Mesodermal cell (in vitro differentiated cells): ENCODE results near the gene VHLL. TPM values are rescaled to one million over a fixed set of nuclear protein-coding genes. Genes with fewer than 3 reads are reported as not detected.
A peak's percentile ranks its signal among the peaks of the same experiment; 100 is the strongest.
"Not testable (repeated sequence)": the region's sequence is repeated elsewhere in the genome, so short reads cannot be mapped to it uniquely, and the experiment has no call there.

Source experiments
- H3K27ac ChIP-seq: 2 replicates; pipeline ENCODE4 v1.7.0; 2013; ENCODE audit warnings: mild to moderate bottlenecking, low read depth, low read length, moderate library complexity; ENCODE audit not compliant: severe bottlenecking
- H3K36me3 ChIP-seq: 2 replicates; pipeline ENCODE4 v1.7.1; 2013; ENCODE audit warnings: mild to moderate bottlenecking, low read length, moderate library complexity; ENCODE audit not compliant: control insufficient read depth, insufficient read depth
- H3K4me1 ChIP-seq: one replicate; pipeline ENCODE4 v1.7.1; 2013; ENCODE audit warnings: mild to moderate bottlenecking, low read length; ENCODE audit not compliant: insufficient read depth, control insufficient read depth, poor library complexity, severe bottlenecking
- H3K4me3 ChIP-seq: 2 replicates; pipeline ENCODE4 v1.7.0; 2013; ENCODE audit warnings: low read length, control low read depth, mild to moderate bottlenecking; ENCODE audit not compliant: insufficient read depth, poor library complexity, severe bottlenecking; ENCODE audit errors: extremely low read depth
- H3K9me3 ChIP-seq: 2 replicates; pipeline ENCODE4 v1.7.1; 2013; ENCODE audit warnings: mild to moderate bottlenecking, low read length, moderate library complexity; ENCODE audit not compliant: control insufficient read depth
- WGBS, 2 experiments: methylation state at CpG; one replicate each; pipeline ENCODE4 v1.1.5; 2013; ENCODE audit warnings: missing lambda C conversion rate in 2 of 2; ENCODE audit not compliant: insufficient coverage in 2 of 2; 5-methylcytosine and 5-hydroxymethylcytosine counted together
- polyA plus RNA-seq, 2 experiments: library from polyadenylated mRNA; stranded (reverse); fragments of 50-300 nt; gene quantifications; one replicate each; pipeline ENCODE4 v1.2.3, GENCODE V29; 2013

Gene VHLL
- polyA plus RNA-seq (2013, experiment 1 of 2) = not detected
- polyA plus RNA-seq (2013, experiment 2 of 2) = not detected

GRCh38 chr1:156298852-156299357 lies at the start of gene VHLL:
Gene VHLL (minus strand): TSS chr1:156299307. CDS start chr1:156299189, 118 bp downstream.
- no peaks in the 10 kb centered on the region for H3K9me3 ChIP-seq
- no peak within 1 kb of the TSS for H3K4me3 ChIP-seq
- H3K4me1 ChIP-seq = peaks cover 5% of the 10 kb centered on the region
- peaks cover 6% of the 10 kb centered on the region for H3K36me3 ChIP-seq
- 90 to 94% methylated on average over 19 of the region's 19 CpGs for WGBS, 2 experiments
- H3K27ac ChIP-seq = no peak within 1 kb of the TSS

DNA sequence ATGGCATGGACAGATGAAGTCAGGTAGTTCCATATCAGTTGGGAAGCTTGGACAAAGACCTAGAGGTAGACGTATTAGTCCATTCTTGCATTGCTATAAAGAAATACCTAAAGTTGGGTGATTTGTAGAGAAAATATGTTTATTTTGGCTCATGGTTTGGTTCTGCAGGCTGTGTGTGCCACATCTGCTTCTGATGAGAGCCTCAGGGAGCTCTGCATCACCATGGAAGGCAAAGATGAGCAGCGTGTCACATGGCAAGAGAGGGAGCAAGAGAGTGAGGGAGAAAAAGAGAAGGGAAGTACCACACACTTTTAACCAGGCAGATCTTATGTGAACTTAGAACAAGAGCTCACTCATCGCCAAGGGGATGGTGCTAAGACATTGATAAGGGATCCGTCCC lies 48.2 kb upstream of the VHLL start:
- H3K4me3 ChIP-seq = no peak overlapping the region
- H3K4me1 ChIP-seq = peaks cover 5% of the 10 kb centered on the region
- H3K9me3 ChIP-seq = no peaks in the 10 kb centered on the region
- WGBS, 2 experiments = 89 to 100% methylated on average over 1 to 3 of the region's 4 CpGs
- no peaks in the 10 kb centered on the region for H3K36me3 ChIP-seq
- no peak overlapping the region for H3K27ac ChIP-seq

DNA sequence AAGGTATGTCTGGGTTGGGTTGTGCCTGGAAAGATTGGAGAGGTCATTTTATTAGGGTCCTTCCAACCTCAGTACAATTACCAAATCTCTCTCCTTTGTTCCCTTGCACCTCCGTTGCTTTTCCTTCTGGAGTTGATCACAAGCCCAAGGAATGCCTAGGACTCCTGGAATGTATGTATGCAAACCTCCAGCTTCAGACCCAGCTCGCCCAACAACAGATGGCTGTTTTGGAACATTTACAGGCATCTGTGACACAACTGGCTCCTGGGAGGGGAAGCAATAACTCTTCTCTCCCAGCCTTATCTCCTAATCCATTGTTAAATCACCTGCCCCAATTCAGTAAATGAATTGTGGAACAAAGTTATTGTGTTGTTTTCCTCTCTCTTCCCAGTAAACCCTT lies 47.5 kb upstream of the VHLL start:
- WGBS, 2 experiments = 41 to 60% methylated on average over 2 of the region's 2 CpGs
- Histone ChIP-seq H3K9me3 (no peaks in the 10 kb centered on the region), H3K27ac (no peak overlapping the region), H3K4me1 (peaks cover 5% of the 10 kb centered on the region), H3K36me3 (no peaks in the 10 kb centered on the region), H3K4me3 (no peak overlapping the region)

- H3K27ac ChIP-seq, H3K36me3 ChIP-seq: not testable (repeated sequence)
- 67 to 100% methylated on average over 1 to 2 of the region's 2 CpGs for WGBS, 2 experiments
Measured at GRCh38 chr1:156346035-156346434, 46.9 kb upstream of the VHLL start.

GRCh38 chr1:156344409-156344808 lies 45.3 kb upstream of the VHLL start:
- no peak overlapping the region for H3K4me3 ChIP-seq
- H3K4me1 ChIP-seq = peaks cover 5% of the 10 kb centered on the region
- H3K36me3 ChIP-seq = no peaks in the 10 kb centered on the region
- H3K27ac ChIP-seq = no peak overlapping the region
- H3K9me3 ChIP-seq = no peaks in the 10 kb centered on the region
- WGBS, 2 experiments = 80% methylated on average over 1 of the region's 3 CpGs; no CpG with 5 or more reads in 1 of the 2 experiments

More at GRCh38 chr1:156346035-156346434, 46.9 kb upstream of the VHLL start:
- not testable (repeated sequence) for H3K4me1 ChIP-seq, H3K4me3 ChIP-seq, H3K9me3 ChIP-seq

DNA sequence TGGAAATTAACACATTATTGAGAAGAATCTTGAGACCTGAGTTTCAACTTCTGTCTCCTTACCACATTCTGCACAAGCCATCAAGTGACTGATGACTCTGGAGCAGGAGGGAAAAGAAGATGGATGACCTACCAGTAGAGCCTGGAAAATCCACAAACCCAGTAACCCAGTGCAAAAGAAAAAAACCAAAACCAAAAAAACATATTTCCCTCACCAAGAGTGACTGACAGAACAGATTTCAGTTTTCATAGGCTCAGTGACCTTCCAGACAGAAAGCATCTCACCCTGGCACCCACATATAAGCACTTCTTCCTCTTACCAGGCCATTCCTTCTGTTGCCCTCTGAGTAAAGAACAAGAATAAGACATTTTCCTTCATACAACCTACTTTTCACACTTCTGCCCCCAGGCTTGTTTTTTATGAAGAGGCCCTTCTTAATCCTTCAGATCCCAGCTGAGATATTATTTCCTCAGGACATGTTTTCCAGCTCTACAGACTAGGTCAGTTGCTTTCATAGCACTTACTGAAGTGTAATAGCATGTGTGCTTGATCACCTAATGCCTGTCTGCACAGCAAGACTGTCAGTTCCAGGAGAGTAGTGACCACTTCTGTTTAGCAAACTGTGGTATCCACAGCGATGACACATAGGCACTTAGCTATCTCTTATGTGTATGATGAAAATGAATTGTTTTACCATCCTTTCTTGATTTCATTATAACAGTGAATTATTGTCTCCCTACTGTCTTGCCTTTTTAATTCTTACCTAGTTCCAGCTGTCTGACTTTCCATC lies 43.3 kb upstream of the VHLL start:
- Histone ChIP-seq H3K4me3 (no peak overlapping the region), H3K27ac (no peak overlapping the region), H3K36me3 (no peaks in the 10 kb centered on the region), H3K9me3 (no peaks in the 10 kb centered on the region), H3K4me1 (peaks cover 4% of the 10 kb centered on the region)
- WGBS, 2 experiments = no CpG with 5 or more reads among the region's 1 CpG

GRCh38 chr1:156338180-156338976 lies 39.3 kb upstream of the VHLL start, which contains the start of the genes CCT3 and TSACC:
Gene CCT3 (minus strand): TSS chr1:156338292. CDS start chr1:156338184, 108 bp downstream.
Gene TSACC (plus strand): TSS chr1:156338526. CDS start chr1:156339758, 1,232 bp downstream.
- WGBS, 2 experiments = 0% methylated on average over 37 to 42 of the region's 47 CpGs
- Histone ChIP-seq H3K4me3 (peak within 1 kb of the TSS; percentile 97), H3K4me1 (no peaks in the 10 kb centered on the region), H3K36me3 (peaks cover 36% of the 10 kb centered on the region), H3K9me3 (no peaks in the 10 kb centered on the region), H3K27ac (peak within 1 kb of the TSS; percentile 64)

DNA sequence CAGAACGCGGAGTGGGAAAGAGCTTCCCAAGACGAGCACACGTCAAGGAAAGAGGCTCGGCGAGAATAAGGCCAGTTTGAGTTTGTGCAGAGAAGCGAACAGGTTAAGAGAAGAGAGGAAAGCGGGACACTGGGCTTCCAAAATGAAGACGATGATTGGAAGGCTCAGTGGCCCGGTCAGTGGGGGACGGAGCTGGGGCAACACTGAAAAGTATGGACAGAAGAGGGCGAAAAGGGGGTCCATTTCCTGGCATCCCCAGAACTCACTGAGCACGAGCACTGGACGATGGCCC lies 38.7 kb upstream of the VHLL start:
- 1% methylated on average over 14 of the region's 14 CpGs for WGBS, 2 experiments
- Histone ChIP-seq H3K36me3 (peaks cover 41% of the 10 kb centered on the region), H3K9me3 (no peaks in the 10 kb centered on the region), H3K4me1 (no peaks in the 10 kb centered on the region), H3K4me3 (peak overlapping the region; percentile 97), H3K27ac (peak overlapping the region; percentile 64)

DNA sequence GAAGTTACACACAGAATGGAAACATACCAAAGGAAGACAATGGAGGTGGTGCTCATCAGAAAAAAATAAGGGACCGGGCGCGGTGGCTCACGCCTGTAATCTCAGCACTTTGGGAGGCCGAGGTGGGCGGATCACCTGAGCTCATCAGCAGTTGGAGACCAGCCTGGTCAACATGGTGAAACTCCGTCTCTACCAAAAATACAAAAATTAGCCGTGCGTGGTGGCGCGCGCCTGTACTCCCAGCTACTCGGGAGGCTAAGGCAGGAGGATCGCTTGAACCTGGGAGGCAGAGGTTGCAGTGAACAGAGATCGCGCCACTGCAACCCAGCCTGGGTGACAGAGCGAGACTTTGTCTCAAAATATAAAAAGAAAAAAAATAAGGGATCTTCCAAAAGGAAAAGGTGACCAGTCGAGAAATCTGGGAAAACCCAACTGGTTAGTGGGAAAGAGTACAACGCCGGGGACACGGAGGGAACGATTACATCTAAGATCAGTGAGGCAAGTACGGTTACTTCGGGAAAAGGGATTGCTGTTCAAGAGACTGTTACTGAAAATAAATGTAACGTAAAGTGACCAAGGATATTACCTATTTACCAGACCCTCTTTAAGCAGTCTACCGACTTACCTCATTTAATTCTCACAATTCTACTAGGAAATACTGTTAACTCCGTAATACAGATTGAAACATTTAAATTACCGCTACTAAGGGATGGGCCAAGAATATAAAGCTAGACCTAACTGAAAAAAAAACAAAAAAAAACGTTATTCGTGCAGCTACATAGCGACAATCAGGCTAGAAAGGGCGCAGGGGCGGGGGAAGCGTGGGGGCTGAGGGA lies 38.2 kb upstream of the VHLL start:
- H3K27ac ChIP-seq = peak overlapping the region; percentile 64

DNA sequence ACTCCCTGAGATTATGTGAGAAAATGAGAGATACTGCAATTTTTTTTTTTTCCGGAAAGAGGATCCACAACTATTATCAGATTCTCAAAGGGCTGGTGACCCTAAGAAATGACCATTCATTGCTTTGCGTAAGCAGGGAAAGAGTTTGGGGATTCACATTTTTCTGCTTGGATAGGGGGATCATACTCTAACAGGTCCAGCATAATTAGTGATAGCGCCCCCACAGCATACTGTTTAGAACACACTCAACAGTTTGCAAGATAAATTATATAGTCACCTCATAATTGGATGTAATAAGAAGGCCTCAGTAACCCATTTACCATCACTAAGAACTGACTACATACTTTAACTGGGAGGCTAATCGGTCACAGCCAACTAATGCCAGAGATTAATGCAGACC lies 37.1 kb upstream of the VHLL start:
- 69 to 75% methylated on average over 2 of the region's 4 CpGs for WGBS, 2 experiments
- peaks cover 56% of the 10 kb centered on the region for H3K36me3 ChIP-seq

More for the DNA sequence above, 38.2 kb upstream of the VHLL start:
- Histone ChIP-seq H3K4me3 (peak overlapping the region; percentile 97), H3K36me3 (peaks cover 46% of the 10 kb centered on the region), H3K9me3 (no peaks in the 10 kb centered on the region), H3K4me1 (no peaks in the 10 kb centered on the region)
- WGBS, 2 experiments = 30 to 36% methylated on average over 23 to 25 of the region's 34 CpGs

More for the DNA sequence above, 37.1 kb upstream of the VHLL start:
- no peaks in the 10 kb centered on the region for H3K9me3 ChIP-seq
- no peaks in the 10 kb centered on the region for H3K4me1 ChIP-seq
- peak overlapping the region; percentile 97 for H3K4me3 ChIP-seq
- no peak overlapping the region for H3K27ac ChIP-seq
